EL (cell line): Measurements from ENCODE around the gene ITGA5.
A peak's percentile ranks its signal among the peaks of the same experiment; 100 is the strongest.

Experiments
- DNase-seq: peaks from one replicate; pipeline ENCODE4 v3.0.0-alpha.2; 2016

Gene ITGA5

DNA sequence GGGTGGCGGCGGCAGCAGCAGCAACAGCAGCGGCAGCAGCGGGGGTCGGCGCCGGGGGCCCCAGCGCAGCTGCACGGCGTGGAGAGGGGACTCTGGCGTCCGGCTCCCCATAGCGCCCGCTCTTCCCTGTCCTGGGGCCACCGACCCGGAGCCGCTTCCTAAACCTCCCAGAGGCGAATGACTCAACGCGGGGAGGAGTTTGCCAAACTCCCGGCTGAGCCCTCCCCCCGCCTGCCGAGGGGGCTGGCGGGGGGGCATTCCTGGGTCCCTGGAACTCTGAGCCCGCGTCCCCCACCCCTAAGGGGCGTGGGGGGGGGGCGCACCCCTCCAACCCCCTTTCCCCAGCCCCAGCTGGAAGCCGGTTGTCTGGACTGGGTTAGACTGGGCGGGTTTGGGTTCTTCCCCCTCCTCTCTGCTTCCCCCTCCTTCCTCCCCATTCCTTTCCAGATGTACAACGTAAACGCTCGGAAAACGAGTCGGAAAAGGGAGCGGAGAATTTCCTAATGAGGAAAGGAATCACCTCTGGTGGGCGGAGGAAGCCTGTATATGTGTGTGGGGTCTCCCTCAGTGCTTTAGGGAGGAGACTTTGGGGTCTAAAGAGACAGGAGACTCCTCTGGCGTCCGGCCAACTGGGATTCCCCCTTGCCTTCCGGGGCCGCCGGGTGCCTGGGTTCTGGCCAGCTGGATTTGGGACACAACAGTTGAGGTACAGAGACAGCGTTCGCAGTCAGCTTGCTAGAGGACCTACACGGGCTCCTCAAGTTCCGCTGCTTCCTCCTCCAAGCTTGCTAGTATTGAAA is at the start of gene ITGA5:
TSS of gene ITGA5 (minus strand) at position 179 of the 800 bp plus-strand sequence. CDS start at position 111, 68 bp downstream.
- DNase-seq: peak; percentile 84

DNA sequence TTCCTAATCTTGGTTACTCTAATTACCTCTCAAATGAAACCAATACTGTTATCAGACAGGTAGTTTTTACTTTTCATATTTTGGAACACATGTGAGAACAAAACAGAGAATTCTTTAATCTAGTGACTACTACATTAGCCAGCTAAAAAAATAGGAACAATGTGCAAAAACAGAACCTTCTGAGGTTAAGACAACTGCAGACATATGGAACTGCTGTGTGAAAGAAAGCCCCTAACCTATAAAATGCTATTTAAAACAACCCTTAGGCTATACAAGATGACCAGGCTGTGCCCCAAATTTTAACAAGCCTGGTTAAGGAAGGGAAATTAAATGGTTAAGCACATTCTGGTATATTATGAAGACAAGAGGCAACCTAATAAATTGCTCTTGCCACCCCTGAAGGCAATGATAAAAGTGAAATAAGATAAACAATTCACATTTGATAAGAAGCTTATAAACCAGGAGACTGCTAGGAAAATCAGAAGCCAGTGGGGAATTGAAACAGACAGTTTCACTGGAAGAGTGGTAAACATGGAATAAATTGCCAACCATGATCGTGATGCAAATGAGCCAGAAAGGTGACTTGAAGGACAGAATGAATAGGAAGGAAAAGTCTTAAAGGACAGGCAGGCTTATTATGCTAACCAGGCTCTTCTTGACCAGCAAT is 46.9 kb upstream of the ITGA5 start:
- no peak for DNase-seq

DNA sequence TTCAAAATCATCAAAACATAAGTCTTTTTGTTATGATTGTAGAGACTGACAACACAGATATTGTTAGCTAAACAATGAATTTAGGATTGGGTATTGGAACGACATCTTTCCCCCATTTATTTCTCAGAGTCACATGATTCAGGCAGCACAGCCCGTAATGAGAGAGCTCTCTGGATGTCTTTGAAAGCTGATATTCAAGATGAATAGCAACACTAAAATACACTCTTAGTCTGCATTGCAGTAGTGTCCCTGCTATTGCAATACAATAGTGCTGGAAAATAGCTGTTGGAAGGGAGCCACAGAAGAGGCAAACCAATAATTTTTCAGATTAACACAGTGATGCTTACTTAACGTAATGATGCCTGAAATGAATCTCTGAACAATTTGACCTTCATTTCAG is 44.4 kb upstream of the ITGA5 start:
- no peak for DNase-seq

DNA sequence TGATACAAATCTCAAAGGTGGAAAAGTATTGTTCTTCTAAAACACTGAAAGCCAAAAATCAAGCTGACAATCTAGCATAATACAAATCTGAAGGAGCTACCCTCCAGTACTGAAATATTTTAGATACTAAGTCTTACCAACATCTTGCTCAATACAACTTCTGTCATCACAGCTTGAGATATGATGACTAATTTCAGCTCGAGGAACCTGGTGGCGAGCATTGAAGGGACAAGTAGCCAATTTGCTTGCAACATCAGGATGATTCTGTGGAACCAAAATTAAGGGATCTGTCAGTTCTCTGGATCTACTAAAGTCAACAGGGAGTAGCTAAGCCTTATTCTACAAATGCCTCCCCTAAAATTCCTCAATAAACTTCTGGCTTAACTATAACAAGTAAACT is 44.0 kb upstream of the ITGA5 start:
- DNase-seq: peak; percentile 58

DNA sequence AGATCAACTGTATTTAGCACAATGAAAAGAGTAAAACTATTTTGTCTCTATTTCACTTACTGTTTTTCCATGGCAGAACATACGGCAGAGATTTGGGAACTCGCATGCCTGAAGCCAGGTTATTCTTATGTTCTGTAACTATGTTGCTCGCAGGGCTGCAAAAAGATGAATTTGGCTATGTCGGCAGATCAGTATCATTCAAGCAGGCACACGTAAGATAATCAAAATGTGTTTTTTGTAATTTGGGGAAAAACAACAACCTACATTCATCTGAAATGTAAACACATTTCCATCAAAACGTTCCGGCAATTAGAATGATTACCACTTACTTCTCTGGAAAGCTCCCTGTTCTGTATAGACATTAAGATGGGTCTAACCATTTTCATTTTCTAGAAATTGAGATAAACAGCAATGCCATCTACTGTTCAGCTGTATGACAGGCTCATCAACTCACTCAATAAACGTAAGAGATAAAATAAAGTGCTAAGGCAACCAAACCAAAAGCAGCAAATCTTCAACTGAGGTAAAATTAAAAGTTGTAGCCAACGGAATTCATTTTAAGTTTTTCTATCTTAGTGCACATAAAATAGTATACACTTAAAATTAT is 41.4 kb upstream of the ITGA5 start:
- no peak for DNase-seq

DNA sequence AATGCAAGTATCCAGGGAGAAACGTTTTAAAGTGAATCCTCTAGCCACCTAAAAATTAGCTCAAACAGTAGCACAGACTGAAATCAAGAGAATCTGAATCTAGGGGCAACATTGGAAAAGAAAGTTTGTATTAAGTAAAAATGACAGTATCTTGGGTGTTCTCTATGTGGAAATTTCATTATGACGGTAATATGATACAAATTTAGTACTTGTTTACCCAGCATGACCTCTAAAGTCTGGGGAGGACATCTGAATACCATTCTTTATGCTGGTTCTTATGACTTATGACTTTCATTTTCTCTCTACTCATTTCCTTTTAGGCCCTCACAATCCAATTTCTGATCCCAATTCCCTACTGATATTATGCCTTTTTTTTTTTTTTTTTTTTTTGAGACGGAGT is 40.3 kb upstream of the ITGA5 start:
- no peak for DNase-seq

DNA sequence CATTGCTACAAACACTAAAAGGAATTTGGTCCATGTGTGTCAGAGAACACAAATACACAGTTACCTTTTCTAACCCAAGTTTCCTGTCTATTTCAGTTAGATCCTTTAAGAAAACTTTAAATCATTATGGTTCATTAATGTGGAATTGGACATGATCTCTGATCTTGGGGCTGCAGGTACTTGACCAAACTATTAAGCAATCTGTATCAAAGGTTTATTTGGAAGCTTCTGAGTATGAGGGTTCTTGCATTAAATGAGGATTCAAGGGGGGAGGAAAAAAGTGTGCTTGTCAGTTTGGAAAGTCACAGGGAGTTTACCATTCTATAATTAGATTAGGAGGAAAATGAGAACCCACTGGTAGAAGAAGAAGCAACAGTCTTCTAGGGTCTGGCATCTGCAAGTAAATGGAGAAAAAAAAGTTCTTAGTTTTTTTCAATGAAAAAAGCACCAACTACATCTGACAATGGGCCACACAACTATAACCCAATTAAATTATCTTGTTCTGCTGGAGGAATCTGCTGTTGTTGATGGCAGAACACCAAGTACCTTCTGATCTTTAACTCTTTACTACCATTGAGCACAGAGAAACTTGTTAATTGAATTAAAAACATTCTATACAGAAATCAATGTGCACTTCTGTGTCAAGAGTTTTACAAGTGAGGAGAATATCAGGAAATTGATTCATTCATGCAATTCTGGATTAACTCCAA is 36.8 kb upstream of the ITGA5 start:
- no peak for DNase-seq

DNA sequence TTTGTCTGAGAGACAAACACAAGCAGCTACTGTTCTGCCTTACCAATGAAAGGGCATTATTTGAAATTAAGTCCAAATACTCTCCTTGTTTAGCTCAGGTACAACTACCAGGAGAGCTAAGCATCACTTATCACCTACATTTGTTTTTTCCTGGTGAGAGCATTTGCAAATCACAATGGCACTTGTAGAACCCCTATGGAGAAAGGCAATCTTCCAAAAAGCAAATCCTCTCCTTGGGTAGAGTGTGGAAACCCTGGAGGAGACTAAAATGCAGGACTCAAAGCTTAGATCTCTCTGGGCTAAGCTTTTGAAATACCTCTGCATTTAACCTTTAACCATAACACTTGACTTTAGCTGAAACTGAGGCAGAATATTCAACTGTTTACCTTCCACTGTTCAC is 33.6 kb upstream of the ITGA5 start:
- no peak for DNase-seq

DNA sequence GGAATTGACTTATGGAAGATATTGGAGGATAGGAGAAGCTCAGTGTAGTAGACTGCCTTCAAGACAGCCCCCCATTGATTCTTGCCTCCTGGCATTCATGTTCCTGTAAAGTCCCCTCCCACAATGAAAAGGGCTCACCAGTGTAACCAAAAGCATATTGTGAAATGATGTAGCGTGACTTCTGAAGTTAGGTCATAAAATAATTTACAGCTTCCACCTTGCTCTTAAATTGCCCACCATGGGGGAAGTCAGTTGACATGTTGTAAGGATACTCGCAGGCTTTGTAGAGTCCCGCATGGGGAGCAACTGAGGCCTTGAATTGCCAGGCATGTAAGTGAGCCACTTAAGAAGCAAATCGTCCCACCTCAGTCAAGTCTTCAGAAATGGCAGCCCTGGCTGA is 29.3 kb upstream of the ITGA5 start:
- no peak for DNase-seq

DNA sequence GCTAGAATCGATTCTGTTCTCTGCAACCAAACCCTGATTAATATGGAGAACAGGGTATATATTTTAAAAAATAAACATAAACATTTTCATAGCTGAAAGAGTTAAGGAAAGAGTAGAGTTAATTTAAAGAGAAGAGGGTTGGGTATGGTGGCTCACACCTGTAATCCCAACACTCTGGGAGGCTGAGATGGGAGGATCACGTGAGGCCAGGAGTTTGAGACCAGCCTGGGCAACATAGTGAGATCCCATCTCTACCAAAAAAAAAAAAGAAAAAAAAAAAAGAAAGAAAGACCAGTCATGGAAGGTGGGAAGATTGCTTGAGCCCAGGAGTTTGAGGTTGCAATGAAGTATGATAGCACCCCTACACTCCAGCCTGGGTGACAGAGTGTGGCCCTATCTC is 28.9 kb upstream of the ITGA5 start:
- DNase-seq: no peak

DNA sequence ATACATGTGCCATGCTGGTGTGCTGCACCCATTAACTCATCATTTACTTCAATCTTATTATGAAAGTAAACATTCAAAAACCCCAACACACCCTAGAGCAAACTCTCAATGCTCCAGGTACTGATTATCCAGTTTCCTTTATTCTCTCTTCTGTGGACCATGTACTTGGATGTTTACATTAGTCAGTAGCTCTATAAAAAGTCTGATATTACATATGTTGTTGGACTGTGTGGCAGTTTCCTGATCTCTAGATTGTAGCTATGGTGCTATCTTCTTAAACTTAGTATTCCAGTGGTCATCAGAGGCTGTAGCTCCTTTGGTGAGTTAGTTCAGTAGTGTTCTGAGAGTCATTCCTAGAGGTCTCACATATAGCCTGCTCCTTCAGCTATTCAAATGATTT is 25.1 kb upstream of the ITGA5 start:
- no peak for DNase-seq

DNA sequence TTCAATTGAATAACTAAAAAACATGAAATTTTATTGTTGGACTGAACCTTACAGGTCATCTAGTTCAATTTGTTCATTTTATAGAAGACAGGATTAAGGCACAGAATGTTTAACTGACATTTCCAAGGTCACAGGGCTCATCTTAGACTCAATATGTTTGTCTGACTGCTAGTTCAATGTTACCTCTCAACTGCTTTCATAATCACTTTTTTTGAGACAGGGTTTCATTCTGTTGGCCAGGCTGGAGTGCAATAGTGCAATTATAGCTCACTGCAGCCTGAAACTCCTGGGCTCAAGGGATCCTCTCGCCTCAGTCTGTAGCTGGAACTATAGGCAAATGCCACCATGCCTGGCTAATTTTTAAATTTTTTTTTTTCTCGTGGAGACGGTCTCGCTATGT is 24.4 kb upstream of the ITGA5 start:
- DNase-seq: no peak

DNA sequence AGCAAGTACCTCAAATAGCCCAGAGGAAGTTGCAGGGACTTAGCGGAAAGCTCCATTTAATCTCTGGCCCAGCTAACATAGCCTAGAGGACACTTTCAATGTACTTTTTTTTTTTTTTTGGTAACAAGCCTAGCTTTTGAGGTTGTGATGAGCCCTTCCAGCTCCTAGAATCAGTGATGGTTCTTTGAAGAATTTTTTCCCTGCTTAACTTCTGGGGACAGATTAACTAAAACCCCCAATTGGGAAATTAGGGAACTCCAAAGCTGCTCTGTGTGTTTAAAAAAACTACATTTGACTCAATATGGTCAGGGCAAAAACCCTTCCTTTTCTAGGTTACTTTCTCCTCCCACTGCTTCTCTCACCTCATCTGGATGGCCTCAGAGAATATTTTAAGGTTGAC is 23.9 kb upstream of the ITGA5 start:
- DNase-seq: no peak

DNA sequence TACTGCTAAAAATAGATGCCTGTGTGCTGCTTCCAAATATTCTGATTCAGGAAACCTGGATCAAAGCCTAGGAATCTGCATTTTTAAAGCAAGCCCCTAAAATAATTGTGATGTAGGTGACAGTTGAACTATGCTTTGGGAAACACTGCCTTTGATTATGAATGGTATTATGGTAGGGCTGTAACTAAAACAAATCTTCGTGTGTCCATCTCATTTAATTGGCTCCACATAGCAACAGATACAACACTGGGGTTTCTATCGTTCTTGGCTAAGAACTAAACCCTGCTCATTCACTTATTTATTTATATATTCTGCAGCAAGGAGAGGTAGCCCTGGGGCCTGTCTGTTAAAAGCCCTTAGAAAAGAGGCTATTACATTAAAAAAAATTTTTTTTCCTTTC is 23.0 kb upstream of the ITGA5 start:
- no peak for DNase-seq

DNA sequence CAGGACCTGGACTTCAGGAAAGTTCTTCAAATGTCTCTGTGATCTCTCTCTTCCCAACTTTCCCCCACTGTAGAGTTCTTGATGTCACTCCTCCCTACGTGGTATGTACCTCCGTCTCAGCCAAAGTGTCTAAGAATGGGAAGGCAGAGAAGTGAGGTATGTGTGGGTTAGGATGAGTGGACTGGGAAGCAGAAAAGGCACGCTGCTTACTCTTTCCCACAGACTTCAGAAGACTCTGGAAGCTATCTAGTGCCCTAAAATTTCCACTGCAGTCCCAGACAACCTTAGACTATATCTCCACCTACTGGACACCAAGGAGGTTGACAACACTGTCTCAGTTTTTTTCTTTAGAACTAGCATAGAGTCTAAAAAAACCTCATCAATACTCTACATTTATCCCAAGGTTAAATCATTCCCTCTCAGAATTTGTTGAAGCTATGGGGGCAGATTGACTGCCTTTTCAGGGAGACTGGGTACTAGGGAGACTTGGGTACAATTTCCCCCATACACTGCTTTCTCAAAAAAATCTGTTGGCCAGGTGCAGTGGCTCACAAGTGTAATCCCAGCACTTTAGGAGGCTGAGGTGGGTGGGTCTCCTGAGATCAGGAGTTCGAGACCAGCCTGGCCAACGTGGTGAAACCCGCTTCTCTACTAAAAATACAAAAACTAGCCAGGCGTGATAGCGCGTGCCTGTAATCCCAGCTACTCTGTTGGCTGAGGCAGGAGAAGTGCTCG is 20.6 kb upstream of the ITGA5 start:
- DNase-seq: peak; percentile 75

DNA sequence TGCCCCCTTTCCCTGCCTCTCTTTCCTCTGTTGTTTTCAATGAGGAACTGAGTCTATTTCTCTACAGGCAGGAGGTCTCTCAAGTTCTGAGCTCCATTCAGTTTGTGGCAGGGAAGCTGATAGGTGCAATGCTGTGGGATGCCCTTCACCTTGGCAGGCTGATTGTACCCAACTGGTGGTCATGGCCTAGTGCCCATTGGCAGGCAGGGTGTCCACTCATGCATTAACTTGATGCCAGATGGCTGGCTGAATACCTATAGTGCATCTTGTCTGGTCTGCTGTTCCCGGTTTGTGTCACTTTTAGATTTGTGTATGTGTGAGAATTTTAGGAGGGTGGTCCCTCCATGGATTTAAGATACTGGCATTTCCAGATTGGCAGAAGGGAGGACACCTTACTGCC is 20.0 kb upstream of the ITGA5 start:
- DNase-seq: no peak

DNA sequence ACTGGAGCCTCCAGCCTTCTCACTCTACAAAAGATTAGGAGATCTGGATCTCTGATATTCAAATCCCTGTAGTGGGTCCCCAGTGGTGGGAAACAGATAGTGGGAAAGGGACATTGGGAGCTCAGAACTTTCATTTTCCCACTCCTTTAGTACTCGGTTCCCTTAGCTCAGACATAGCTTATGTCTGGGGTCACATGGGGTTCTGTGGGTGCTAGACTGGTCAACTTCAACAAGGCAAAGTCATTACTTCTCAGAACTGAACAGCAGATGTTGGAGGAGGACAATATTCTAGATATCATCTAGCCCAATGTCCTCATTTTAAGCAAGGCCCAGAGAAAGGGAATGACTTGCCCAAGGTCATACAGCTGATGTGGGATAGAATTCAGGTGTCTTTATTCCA is 19.5 kb upstream of the ITGA5 start:
- DNase-seq: no peak

DNA sequence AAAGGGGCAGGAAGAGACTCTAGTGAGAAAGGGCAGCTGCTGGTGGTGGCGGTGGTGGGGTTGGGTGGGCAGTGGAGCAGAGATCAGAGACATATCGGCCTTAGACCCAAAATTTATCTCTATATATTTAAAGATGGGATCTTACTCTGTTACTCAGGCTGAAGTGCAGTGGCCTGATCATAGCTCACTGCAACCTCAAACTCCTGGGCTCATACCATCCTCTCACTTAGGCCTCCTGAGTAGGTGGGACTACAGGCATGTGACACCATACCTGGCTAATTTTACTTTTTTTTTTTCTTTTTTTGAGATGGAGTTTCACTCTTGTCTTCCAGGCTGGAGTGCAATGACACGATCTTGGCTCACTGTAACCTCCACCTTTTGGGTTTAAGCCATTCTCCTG is 18.6 kb upstream of the ITGA5 start:
- no peak for DNase-seq

DNA sequence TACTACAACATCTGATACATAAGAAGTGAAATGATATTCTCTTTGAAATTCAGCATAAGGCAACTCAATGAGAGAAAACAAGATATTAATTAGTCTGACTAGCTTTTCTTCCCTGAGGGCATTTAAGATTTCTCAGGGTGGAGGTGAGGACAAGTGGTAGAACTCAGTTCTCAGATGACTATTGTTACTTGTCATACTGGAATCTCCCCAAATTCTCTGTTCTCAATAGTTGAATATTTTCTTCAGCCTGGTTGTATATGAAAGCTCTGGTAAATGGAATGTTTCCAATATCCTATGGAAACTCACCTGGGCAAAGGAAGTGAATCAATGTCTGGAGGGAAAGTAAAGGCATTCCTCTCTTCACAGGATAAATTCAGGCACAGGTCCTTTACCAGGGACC is 18.2 kb upstream of the ITGA5 start:
- DNase-seq: no peak

DNA sequence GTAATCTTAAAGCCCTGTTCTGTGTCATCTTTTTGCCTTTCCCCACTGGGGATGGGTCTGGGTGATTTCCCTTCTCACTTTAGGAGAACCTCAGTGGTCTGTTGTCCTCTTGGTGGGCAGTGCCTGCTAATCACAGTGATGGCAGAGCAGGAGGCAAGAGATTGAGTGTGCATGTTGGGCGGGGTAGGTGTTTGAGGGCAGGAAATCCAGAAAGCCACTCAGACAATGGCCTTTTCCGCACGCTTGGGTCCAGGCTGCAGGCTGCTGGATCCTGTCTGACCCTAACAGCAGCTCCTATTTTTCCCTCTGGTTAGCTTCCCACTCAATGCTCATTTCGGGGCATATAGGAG is 13.7 kb upstream of the ITGA5 start:
- no peak for DNase-seq

DNA sequence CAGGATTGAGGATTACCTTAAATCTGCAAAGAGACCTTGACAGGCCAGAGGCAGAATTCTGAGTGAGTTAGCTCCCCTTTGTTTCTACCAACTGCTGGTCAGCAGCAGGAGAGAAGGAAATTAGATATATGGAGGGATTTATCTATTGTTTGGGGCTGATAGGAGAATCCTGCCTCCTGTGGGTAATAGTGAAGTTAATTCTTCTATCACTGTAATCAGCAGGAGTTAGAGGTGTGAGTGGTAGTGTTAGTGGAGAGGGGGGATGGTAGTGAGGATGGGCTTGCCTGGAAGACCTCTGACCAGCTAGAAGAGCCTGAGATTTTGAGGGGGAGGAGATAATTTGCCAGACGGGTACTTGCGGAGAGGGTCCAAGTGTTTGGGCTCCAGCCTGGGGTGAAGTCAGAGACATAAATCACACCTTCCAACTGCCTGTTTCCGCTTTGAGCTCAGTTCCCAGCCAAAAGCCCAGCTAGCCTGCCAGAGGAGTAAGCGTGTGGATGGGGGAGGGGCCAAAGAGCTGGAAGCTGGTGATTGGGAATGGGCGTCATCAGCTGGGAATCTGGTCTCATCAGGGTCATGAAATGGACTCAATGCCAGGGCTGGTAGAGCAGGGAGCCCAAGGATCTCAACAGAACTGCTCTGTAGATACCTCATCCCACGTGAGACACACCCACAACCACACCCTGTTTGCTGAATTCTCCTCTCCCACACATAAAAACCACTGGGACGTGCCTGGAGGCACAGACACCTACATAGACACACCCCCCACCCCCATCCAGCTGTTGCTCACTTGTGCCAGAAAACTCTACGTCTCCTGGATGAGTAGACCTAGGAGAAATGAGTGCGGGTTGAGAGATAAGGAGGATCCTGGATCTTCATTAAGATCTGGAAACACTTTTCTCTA is 13.1 kb upstream of the ITGA5 start:
- DNase-seq: peak; percentile 79

DNA sequence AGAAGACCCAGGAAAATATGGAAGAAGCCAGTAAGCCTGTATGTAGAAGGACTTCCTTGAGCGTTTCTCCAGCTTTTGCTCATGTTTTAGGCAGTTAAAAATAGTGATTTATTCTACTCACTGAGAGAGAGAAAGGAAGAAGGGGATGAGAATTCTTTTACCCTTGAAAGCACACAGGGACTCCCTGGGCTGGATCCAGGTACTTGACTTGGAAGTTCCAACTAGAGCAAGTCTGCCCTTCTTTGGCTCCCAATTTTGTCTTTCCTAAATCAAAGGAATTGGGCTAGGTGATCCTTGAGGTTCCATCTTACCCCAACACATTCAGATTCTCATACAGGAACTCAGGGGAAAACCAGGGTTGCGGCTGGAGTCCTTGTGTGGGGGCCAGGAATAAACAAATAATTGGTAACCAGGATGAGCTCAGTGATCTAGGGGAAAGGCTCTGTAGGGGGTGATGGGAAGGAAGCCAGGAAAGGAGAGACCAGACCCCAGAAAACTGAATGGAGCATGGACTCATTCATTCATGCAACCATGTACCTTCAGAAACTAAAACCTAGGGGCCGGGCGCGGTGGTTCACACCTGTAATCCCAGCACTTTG is 11.5 kb upstream of the ITGA5 start:
- DNase-seq: no peak
